K562 (cell line): ENCODE data around the gene SNX27. TPM values are rescaled to one million over a fixed set of nuclear protein-coding genes. Genes with fewer than 3 reads are reported as not detected.

Experiments
- AFF1 ChIP-seq, 2 experiments: fragments of 450-650 bp; IDR thresholded peaks; 2 replicates each; pipeline ENCODE4 v1.6.1; 2018; ENCODE audit warnings: mild to moderate bottlenecking in 2 of 2, low read depth in 1 of 2; ENCODE audit not compliant: partially characterized antibody in 2 of 2
- ARHGAP35 ChIP-seq: fragments of 450-650 bp; IDR thresholded peaks from 2 replicates; pipeline ENCODE4 v1.6.1; 2018; ENCODE audit not compliant: partially characterized antibody
- ARID1B ChIP-seq: fragments of 450-650 bp; IDR thresholded peaks from 2 replicates; pipeline ENCODE4 v1.6.1; 2016; ENCODE audit warnings: antibody characterized with exemption, mild to moderate bottlenecking, inconsistent platforms
- ATF3 ChIP-seq, 2 experiments: fragments of 450-650 bp in 1 of 2; sonication (generic) in 1 of 2; formaldehyde crosslinking in 1 of 2; IDR thresholded peaks in 1 of 2; conservative IDR thresholded peaks in 1 of 2; 2 replicates each; pipeline versions ENCODE4 v1.6.1 to v1.8.1; 2016 to 2023; ENCODE audit warnings: mild to moderate bottlenecking in 2 of 2, moderate library complexity in 2 of 2, inconsistent platforms in 1 of 2, missing genetic modification reagents in 1 of 2
- ATF7 ChIP-seq: fragments of 450-650 bp; IDR thresholded peaks from 2 replicates; pipeline ENCODE4 v1.7.1; 2014; ENCODE audit warnings: mild to moderate bottlenecking, moderate library complexity
- BACH1 ChIP-seq: fragments of 200-800 bp; sonication (Bioruptor generic); IDR thresholded peaks from 2 replicates; pipeline ENCODE4 v1.6.1; 2016; ENCODE audit warnings: missing genetic modification characterization, missing compliant biosample characterization
- CBX5 ChIP-seq: IDR thresholded peaks from 2 replicates; pipeline ENCODE4 v1.6.1; 2014; ENCODE audit warnings: low read depth, borderline replicate concordance
- E2F3 ChIP-seq: fragments of 250-450 bp; sonication (Bioruptor Pico); IDR thresholded peaks from 2 replicates; pipeline ENCODE4 v1.4.0; 2020; ENCODE audit warnings: mild to moderate bottlenecking
- FOSL1 ChIP-seq: fragments of 200-800 bp; sonication (Bioruptor generic); conservative IDR thresholded peaks from 2 replicates; pipeline ENCODE4 v1.6.1; 2016; ENCODE audit warnings: missing genetic modification characterization, missing compliant biosample characterization
- GTF2F1 ChIP-seq: IDR thresholded peaks from 2 replicates; pipeline ENCODE4 v1.6.1; 2011; ENCODE audit warnings: low read depth, low read length, improper control_type of control experiment
- KAT7 ChIP-seq: sonication (generic); formaldehyde crosslinking; IDR thresholded peaks from 2 replicates; pipeline ENCODE4 v1.8.0; 2022; ENCODE audit warnings: missing genetic modification reagents, mild to moderate bottlenecking, borderline replicate concordance
- MAFK ChIP-seq: IDR thresholded peaks from 2 replicates; pipeline ENCODE4 v1.6.1; 2011; ENCODE audit warnings: low read length, improper control_type of control experiment
- MEF2D ChIP-seq: conservative IDR thresholded peaks from 2 replicates; pipeline ENCODE4 v1.6.1; 2016; ENCODE audit warnings: low read depth, missing genetic modification characterization, missing compliant biosample characterization
- NELFE ChIP-seq: IDR thresholded peaks from 2 replicates; pipeline ENCODE4 v1.6.1; 2011; ENCODE audit warnings: mild to moderate bottlenecking; ENCODE audit not compliant: insufficient read depth, insufficient read length
- PBX2 ChIP-seq, 2 experiments: IDR thresholded peaks in 1 of 2; conservative IDR thresholded peaks in 1 of 2; 2 replicates each; pipeline ENCODE4 v1.6.1; 2016; ENCODE audit warnings: low read depth in 2 of 2, mild to moderate bottlenecking in 1 of 2, missing compliant biosample characterization in 1 of 2, missing genetic modification characterization in 1 of 2, moderate library complexity in 1 of 2
- SMARCE1 ChIP-seq: fragments of 450-650 bp; IDR thresholded peaks from 2 replicates; pipeline ENCODE4 v1.7.1; 2016; ENCODE audit warnings: mild to moderate bottlenecking
- SNIP1 ChIP-seq: fragments of 450-650 bp; IDR thresholded peaks from 2 replicates; pipeline ENCODE4 v1.7.1; 2017; ENCODE audit warnings: low read depth, mild to moderate bottlenecking
- STAT5A ChIP-seq: IDR thresholded peaks from 2 replicates; pipeline ENCODE4 v1.6.1; 2012; ENCODE audit warnings: low read length, inconsistent platforms, borderline replicate concordance
- TAF9B ChIP-seq: fragments of 450-650 bp; IDR thresholded peaks from 2 replicates; pipeline ENCODE4 v1.6.1; 2018; ENCODE audit warnings: mild to moderate bottlenecking; ENCODE audit not compliant: partially characterized antibody
- TRIM24 ChIP-seq, 2 experiments: fragments of 450-650 bp; IDR thresholded peaks; 2 replicates each; pipeline ENCODE4 v1.6.1; 2016
- ZNF707 ChIP-seq: fragments of 250-450 bp; sonication (Bioruptor Pico); conservative IDR thresholded peaks from 2 replicates; pipeline ENCODE4 v1.8.0; 2022; ENCODE audit warnings: inconsistent platforms, mild to moderate bottlenecking, moderate library complexity
- polyA plus RNA-seq, 8 experiments: library from polyadenylated mRNA; depleted of rRNA in 4 of 8; stranded (reverse) in 5 of 8; unstranded in 3 of 8; fragments of >200 nt; fragmentation: Nextera tagmentation in 2 of 8; fragmentation: Illumina TruSeq in 1 of 8; extraction: Ambion mirVana in 2 of 8; extraction: Trizol in 1 of 8; gene quantifications; 2 replicates each; pipeline versions ENCODE4 v1.2.1 to v1.2.3, GENCODE V29; 2011 to 2014; ENCODE audit warnings: inconsistent platforms in 1 of 8, missing spikeins in 1 of 8
- total RNA-seq, 7 experiments: library from RNA; depleted of rRNA in 6 of 7; stranded (reverse); fragments of >200 nt in 6 of 7; fragmentation: Illumina TruSeq in 2 of 7; extraction: Trizol in 2 of 7; gene quantifications; 2 replicates each; pipeline versions ENCODE4 v1.2.1 to v1.2.3, GENCODE V29; 2011 to 2021; ENCODE audit warnings: low replicate concordance in 1 of 7

The SNX27 gene
- total and polyA plus RNA-seq, 9 of the 15 experiments (the other 6 are each of a cell fraction or from before 2014, with no cell fraction given) = 4.5 to 18.7 (median 10.1) TPM

- TF ChIP-seq MEF2D (tag) (no peak), MAFK (peak; percentile 81), NELFE (no peak), ARHGAP35 (peak; percentile 75), BACH1 (tag) (no peak), TAF9B (no peak), ATF7 (peak; percentile 47; the same call in 1 of the 2 replicates), CBX5 (no peak), ARID1B (peak; percentile 70), TRIM24 (IDR thresholded peaks at IDR 0.05) (peak in 1 of 2 experiments; percentile 76; a peak in 3 of 4 replicates), GTF2F1 (no peak), KAT7 (CRISPR knock-in tag) (no peak), E2F3 (CRISPR knock-in tag) (no peak), SMARCE1 (peak; percentile 30; the same call in 1 of the 2 replicates), STAT5A (peak; percentile 67; the same call in 1 of the 2 replicates), ATF3 (IDR thresholded peaks at IDR 0.05) (peak; percentile 57; the same call in 1 of the 2 replicates), ATF3 (CRISPR knock-in tag; conservative IDR thresholded peaks at IDR 0.05) (no peak), AFF1 (IDR thresholded peaks at IDR 0.05; ENCODE audit: low read depth in 1 of 2, partially characterized antibody in 2 of 2) (no peak), ZNF707 (CRISPR knock-in tag) (no peak), PBX2 (CRISPR knock-in tag; IDR thresholded peaks at IDR 0.05; ENCODE audit: low read depth) (no peak), PBX2 (tag; conservative IDR thresholded peaks at IDR 0.05; ENCODE audit: low read depth) (peak; percentile 76), FOSL1 (0 out of 2 replicates have a peak, but pooled peaks have one; percentile 34), SNIP1 (no peak)
Observed at GRCh38 chr1:151739590-151740355, 127.9 kb downstream of the SNX27 start (continued).
